HUDEP-2 (cell line): Measurements from ENCODE around the gene TFPT.
A peak's percentile ranks its signal among the peaks of the same experiment; 100 is the strongest.

Experiments
- DNase-seq, 76 experiments: peaks; one replicate each; lab custom pipeline; 2025; ENCODE audit not compliant: unreplicated experiment in 76 of 76; lab: John Stamatoyannopoulos, UW

TFPT gene

DNA sequence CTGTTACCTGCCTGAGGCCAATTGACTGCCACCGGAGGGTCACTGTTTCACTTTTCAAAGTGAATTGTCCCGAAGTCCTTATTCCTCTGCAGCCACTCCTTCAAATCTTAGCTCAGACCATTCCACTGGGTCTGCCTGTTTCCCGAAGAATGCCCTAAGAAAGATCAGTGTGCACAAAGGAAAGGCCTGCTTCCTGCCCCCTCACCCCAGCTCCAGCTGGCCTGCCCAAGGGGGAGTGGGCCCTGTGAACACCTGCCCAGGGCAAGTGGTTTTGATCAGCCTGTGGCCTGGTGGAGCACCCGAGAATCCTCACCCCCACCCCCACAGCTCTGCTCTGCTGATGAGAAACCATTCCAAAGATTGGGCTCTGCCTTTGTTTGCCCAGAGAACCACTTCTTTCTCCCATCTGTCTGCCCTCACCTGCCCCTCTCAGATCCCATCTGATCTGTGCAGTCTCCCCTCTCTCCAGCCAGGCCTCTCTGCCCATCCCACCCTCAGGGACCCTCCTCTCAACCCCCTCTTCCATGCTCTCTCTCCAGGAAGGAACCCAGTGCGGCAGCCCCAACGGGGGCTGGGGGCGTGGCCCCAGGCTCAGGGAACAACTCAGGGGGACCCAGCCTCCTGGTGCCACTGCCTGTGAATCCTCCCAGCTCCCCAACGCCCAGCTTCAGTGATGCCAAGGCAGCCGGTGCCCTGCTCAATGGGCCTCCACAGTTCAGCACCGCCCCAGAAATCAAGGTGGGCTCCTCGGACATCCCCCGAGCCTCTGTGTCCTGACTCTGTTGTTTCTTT lies 33.8 kb upstream of the TFPT start:
- no peak for DNase-seq

DNA sequence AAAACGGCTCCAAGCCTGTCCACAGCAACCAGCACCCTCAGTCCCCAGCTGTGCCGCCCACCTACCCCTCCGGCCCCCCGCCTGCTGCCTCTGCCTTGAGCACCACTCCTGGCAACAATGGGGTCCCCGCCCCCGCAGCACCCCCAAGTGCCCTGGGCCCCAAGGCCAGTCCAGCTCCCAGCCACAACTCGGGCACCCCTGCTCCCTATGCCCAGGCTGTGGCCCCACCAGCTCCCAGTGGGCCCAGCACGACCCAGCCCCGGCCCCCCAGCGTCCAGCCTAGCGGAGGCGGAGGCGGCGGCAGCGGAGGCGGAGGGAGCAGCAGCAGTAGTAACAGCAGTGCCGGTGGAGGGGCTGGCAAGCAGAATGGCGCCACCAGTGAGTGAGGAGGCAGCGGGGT lies 32.7 kb upstream of the TFPT start:
- DNase-seq = no peak

DNA sequence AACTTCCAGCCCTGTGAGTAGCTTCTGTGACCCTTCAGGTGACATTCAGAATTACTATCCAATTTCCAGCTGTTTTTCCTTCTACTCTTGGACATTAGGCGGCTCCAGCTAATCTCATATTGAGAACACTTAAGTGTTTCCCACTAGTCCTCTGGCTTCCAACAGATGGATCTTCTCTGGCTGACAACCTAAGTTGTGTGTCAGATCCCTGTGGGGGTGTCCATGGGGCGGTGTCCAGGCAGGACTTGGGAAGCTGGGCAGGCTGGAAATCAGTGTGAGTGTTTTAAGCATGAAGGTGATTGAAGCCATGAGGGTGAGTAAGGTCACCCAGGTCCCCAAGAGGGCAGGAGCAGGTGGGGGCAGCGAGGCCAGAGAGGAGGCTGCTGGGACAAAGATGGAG lies 32.2 kb upstream of the TFPT start:
- no peak for DNase-seq

DNA sequence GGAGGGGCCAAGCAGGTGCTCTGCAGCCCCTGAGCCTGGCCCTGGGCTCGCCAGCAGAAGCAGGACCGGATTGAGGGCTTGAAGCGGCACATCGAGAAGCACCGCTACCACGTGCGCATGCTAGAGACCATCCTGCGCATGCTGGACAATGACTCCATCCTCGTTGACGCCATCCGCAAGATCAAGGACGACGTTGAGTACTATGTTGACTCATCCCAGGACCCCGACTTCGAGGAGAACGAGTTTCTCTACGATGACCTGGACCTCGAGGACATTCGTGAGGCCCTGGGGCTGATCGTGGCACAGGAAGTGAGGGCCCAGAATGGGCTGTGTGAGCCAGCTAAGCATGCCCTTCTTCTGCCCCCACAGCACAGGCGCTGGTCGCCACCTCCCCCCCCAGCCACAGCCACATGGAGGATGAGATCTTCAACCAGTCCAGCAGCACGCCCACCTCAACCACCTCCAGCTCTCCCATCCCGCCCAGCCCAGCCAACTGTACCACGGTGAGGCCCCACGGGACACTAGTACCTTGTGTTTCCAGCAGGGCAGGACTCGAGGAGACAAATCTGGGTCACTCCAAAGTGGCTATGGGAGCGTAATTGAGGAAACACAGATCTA lies 30.2 kb upstream of the TFPT start:
- DNase-seq = no peak

DNA sequence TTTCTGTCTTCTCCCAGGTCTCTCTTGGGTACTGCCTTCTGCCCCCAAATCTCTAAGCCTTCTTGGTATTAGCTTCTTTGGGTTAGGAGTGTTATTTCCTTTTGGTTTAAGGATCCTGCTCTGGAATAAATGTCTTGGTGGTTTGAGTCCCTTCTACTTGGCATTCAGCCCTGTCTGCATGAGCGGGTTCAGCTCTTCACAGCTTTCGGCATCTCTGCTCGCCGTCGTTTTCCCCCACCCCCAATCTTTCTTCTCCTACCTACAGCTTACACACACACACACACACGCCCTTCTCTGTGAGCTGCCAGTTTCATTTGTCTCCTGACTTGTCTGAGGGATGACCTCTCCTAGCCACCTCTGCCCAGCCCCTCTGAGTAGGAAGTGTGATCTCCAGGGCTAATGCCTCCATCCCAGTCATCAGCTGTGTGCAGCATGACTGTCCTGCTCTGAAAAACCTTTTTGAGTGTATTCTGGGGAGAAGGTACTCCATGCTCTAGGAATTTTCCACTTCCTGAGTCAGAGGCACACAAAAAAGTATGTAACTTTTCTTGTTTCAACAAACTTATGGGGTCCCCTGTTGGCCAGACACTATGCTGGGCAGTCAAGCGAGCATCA lies 26.8 kb upstream of the TFPT start:
- no peak for DNase-seq

DNA sequence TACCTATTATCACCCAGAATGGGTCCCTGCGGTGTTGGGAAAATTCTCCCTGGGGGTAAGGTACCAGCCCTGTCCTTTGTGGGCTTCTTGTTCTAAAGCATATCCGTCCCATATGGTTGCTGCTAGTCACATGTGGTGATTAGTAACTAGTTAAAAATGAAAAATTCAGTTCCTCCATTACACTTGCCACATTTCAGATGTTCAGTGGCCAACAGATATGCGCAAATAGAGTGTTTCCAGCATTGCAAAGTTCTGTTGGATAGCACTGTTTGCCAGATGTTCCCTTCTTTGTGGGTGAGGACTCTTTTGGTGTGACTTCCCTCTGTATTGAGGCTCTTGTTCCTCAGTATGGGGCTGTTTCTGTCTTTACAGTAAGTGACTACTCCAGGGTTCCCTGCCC lies 25.9 kb upstream of the TFPT start:
- no peak for DNase-seq

DNA sequence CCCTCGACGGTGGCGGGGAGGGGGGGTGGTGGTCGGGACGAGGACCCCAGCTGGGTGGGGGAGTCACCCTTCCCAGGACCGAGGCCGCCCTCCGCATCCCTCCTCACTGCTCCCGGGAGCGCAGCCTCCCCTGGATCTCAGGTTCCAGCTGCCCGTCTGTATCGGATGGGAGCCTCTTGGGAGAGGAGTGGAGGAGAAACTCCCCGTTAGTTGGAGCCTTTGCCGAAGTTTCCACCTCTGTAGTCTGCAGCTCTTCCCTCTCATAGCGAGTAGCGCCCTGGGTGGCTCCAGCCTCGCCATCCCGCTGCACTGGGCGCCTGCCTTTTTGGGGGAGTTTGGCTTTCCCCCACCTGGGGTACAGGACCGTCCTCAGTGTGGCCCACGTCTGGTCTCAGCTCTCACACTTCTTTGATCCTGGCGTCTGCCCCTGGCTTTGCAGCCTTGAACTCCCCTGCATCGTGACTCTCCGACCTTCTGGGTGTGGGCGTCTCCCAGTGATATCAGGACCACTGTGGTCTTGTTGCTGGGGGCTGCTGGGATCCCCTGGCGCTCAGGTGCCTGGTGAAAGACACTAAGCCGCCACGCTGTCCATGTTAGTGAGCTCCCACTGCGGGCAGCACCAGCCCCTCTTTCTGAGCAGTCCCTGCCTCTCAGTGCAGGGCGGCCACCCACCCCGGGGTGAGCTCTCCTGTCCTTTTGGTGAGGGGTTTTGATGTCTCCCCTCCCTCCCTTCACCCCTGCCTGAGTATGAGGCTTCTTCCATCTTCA lies 23.2 kb upstream of the TFPT start:
- DNase-seq = peak in 12 of 76 experiments; percentile 5 to 47 (median 16)

DNA sequence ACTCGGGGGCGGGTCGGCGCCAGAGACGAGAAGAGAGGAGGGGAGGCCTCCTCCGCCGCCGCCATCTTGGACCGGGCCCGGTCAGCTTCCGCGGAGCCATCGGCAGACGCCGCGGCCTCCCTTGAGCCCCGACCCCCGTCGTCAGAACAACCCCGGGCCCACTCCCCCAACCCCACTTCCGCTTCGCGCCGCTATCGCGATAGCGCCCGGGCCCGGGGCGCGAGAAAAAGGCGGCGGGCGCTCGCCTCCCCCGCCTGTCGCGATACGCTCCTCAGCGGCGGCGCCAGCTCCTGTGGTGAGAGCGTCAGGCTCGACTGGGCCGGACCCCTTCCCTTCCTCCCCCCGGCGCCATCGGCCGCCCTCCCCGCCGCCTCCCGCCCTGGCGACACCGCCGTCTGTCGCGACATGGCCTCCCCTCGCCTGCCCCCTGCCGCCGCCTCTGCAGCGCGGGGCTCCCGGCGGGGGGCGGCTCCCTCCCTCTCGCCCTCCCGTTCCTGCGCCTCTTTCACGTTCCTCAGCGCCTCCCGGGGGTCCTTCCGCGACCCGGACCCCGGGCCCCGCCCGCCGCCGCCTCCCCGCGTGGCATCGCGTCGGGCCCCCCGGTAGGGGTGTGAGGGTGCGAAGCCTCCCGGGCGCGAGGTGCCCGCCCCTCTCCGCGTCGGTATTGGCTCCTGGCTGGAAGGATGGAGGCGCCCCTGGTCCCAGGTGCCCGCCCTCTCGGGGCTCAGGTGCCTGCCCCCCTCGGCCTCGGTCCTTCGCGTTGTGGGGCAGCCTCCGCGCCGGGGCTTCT lies 22.4 kb upstream of the TFPT start, which contains the start of gene CNOT3:
CNOT3 (plus strand) TSS at position 64 of the 790 bp plus-strand sequence. CDS start 5,217 bp downstream, outside the sequence.
- peak in 6 of 76 experiments; percentile 25 to 52 (median 37) for DNase-seq

DNA sequence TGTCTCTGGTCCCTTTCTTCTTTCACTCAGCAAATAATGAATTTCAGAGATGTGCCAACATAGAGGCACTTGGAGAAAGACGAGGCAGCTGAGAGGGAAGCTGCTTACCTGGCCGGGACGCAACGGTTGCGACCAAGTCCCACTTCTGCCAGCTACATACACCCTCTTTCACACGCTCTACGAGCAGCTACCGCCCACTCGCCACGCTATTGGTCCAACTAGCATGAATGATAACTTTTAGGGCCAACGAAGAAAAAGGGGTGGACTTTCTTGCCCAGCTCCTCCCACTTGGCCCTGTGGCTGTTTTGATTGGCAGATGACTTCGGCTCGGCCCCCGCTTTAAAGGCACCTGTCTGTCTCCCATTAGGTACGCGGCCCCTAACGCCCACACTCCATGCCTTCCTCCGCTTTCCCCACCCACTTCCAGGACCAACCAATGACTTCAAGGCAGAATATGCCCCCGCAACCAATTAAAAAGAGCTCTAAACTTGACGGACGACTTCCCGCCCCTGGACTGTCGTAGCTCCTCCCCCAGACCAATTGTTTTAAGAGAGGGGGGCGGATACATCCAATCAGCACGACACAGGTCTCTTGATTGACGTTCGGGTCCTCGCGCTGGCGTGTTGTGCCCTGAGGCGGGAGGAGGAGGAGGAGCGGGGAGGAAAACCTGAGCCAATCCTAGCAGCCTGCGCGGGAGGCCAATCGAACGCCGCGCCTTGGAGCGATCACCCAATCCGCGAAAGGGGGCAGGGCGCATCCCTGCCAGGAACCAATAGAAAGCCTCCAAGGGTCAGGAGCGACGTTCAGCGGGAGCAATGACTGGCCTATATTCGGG lies 21.6 kb upstream of the TFPT start:
- peak; percentile 55 to 100 (median 100) for DNase-seq

DNA sequence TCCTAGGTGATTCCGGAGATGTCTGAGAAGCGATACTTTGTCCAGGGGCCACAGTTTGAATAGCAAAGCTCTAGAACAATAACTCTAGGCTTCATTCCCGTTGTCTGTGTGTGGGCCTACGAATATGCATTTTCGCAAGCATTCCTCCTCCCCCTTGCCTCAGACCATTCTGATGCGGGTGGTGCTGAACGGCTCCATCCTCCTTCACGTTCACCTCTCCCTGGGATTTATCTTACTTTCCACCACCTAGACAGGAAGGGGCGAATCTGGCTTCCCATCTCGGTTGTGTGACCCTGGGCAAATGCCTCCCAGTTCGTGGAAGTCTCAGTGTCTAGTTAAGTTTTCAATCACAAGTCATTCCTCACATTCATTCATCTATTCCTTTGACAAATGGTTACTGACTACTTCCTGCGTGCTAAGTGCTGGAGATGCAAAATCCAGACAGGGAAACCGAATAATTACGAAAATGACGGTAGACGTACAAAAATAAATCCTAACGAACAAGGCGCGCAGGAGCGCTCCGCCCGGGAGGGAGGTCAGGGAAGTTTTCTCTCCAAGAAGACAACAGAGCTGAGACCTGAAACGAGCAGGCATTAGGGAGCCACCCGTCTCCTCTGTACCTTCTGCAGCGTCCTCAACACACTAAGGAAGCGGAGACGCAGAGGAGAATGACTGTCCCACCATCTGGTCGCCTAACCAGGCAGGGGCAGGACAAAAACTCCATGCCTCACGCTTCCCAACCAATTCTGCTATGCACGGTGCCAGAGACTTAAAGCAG lies 20.8 kb upstream of the TFPT start:
- peak in 2 of 76 experiments; percentile 46 to 54 for DNase-seq

DNA sequence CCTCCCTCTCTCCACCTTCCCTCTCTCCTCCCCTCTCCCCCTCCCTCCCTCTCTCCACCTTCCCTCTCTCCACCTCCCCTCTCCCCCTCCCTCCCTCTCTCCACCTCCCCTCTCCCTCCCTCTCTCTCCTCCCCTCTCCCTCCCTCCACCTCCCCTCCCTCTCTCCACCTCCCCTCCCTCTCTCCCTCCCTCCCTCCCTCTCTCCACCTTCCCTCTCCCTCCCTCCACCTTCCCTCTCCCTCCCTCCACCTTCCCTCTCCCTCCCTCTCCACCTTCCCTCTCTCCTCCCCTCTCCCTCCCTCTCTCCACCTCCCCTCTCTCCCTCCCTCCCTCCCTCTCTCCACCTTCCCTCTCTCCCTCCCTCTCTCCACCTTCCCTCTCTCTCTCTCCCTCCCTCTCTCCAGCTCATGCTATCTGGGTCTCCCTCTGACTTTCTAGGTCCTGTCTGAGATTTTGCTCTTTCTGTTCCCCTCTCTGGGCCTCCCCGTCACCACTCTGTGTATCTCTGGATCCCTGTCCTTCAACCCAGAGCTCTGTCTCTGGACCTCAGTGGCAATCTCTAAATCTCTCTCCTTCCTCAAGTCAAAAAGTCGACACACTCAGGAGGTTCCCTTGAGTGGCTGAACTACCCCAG lies 18.6 kb upstream of the TFPT start:
- no peak for DNase-seq

DNA sequence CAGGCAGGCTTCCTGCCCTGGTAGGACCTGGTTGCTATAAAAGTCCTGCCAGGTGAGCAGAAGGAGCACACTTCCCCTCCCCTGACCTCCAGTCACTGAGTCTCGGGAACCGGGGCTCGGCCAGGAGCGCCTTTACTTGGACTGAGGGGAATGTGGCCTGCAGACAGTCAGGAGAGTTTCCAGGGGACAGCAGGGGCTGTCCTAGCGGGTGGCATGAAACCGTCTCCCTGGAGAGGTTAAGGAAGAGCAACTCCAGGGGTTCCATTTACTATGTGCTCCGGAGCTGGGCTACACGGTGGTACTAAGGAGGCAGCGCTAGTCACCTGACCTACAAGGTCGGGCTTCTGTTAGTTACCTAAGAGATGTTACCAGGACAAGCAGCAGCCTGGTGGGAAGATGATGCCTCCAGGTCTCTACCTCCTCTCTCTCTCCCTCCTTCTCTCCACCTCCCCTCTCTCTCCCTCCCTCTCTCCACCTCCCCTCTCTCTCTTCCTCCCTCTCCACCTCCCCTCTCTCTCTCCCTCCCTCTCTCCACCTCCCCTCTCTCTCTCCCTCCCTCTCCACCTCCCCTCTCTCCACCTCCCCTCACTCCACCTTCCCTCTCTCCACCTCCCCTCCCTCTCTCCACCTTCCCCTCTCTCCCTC lies 18.0 kb upstream of the TFPT start:
- DNase-seq = peak in 11 of 76 experiments; percentile 3 to 29 (median 11)

DNA sequence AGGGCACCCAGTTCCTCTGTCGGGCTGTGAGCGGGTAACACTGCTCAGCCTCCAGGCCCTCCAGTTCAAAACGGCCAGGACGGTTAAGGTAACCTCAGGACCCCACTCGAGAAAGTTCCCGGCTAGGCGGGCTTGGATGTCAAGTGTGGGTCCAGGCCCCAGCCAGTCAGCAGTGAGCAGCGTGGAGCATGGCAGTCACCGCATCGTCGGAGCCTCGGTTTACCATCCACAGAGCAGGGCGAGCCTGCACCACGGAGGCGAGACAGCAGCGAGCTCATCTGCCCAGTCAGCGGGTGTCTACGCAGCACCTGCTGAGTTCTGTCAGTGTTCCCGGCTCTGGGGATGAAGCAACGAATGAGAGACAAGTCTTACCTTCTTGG lies 14.2 kb upstream of the TFPT start:
- DNase-seq = no peak

DNA sequence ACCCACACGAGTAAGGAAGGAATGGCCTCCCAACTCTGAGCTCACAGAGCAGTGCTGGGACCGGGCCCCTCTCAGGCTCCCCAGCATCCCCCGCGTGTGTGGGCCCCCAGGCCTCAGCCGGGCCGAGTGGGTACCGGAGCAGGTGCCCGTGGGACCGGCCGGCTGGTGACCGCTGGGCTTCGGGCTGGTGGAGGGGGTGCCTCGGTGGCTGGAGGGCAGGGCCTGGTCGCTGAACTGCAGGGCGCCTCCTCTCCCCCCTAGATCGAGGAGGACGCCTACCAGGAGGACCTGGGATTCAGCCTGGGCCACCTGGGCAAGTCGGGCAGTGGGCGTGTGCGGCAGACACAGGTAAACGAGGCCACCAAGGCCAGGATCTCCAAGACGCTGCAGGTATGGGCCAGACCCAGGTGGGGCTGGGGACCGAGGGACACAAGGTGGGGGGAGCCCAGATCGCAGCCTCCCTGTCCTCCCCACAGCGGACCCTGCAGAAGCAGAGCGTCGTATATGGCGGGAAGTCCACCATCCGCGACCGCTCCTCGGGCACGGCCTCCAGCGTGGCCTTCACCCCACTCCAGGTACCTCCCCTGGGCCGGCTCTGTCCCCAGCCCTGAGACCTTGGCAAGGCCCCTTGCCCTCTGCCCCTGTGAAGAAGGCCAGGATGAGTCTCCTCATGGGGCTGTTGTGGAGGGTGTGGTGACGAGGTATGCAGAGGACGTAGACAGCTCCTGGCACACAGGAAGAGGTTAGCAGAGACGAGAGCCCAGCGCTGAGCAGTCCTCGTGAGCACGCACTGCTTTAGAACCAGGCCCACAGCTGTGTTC lies 13.5 kb upstream of the TFPT start:
- DNase-seq = no peak

DNA sequence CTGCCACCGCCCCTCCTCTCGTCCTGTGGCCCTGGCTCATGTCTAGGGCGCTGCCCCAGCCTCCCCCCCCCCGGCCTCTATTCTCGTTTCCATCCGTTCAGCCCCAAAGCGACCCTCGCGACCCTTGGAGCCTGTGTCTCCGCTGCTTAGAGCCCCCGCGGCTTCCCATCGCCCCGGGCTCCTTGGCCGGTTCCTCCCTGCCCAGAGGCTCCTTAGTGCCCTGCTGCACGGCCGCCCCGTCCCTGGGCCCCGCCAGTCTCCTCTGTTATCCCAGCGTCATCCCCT lies 12.9 kb upstream of the TFPT start:
- no peak for DNase-seq

DNA sequence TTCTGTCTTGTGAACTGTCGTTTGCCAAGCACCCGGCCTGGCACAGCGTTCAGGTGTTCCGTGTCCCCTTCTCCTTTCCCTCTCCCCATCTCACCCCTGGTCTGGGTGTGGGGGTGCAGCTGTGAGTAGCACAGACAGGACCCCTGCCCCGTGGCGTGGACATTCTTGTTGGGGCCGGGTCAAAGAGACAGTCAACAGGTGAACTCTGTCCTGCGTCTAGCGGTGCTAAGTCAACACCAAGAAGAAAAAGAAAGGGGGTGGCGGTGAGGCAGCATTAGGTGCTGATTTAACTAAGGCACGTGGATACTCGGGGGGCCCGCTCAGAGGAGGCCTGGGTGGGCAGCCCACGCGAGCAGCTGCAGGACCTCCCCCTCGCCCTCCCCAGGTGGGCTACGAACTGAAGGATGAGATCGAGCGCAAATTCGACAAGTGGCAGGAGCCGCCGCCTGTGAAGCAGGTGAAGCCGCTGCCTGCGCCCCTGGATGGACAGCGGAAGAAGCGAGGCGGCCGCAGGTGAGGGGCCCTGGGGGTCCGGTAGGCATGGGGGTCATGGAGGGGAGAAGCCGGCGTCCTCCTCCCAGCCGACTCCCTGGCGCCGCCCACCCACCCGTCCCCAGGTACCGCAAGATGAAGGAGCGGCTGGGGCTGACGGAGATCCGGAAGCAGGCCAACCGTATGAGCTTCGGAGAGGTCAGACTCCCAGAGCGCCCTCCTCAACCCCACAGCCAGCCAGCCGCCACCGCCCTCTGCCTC lies 12.4 kb upstream of the TFPT start:
- no peak for DNase-seq
